Liver (tissue), 9 donors: ENCODE results near the gene FRG2. TPM values are rescaled to one million over a fixed set of nuclear protein-coding genes. Genes with fewer than 3 reads are reported as not detected.

ENCODE experiments used
- DNase-seq: peaks from one replicate; pipeline ENCODE4 v3.0.0-alpha.2; 2017; ENCODE audit warnings: low spot score
- H3K27ac ChIP-seq, 2 donors: one replicate each; pipeline ENCODE4 v1.7.0; 2013; ENCODE audit warnings: inconsistent platforms in 2 of 2, low read length in 2 of 2, control low read depth in 1 of 2, low read depth in 1 of 2, mild to moderate bottlenecking in 1 of 2
- H3K27me3 ChIP-seq, 4 donors: one replicate each; pipeline versions ENCODE4 v1.6.1 to v1.7.0; 2013; ENCODE audit warnings: low read length in 3 of 4, inconsistent platforms in 1 of 4, mild to moderate bottlenecking in 1 of 4, moderate library complexity in 1 of 4; ENCODE audit not compliant: control insufficient read depth in 4 of 4, insufficient read depth in 4 of 4
- H3K36me3 ChIP-seq, 4 donors: one replicate each; pipeline versions ENCODE4 v1.6.1 to v1.7.0; 2013; ENCODE audit warnings: low read length in 3 of 4, mild to moderate bottlenecking in 3 of 4, low read depth in 1 of 4, moderate library complexity in 1 of 4; ENCODE audit not compliant: control insufficient read depth in 4 of 4, insufficient read depth in 3 of 4
- H3K4me1 ChIP-seq, 4 donors: one replicate each; pipeline versions ENCODE4 v1.6.1 to v1.7.0; 2013; ENCODE audit warnings: low read length in 3 of 4, mild to moderate bottlenecking in 3 of 4, moderate library complexity in 1 of 4; ENCODE audit not compliant: control insufficient read depth in 4 of 4, insufficient read depth in 4 of 4
- H3K4me3 ChIP-seq, 3 donors: one replicate each; pipeline versions ENCODE4 v1.6.1 to v1.7.0; 2013; ENCODE audit warnings: low read length in 3 of 3, control low read depth in 1 of 3, low read depth in 1 of 3, mild to moderate bottlenecking in 1 of 3
- H3K9ac ChIP-seq, 2 donors: one replicate each; pipeline ENCODE4 v1.7.0; 2013; ENCODE audit warnings: low read length in 2 of 2, mild to moderate bottlenecking in 2 of 2, moderate library complexity in 2 of 2, control low read depth in 1 of 2, low read depth in 1 of 2
- H3K9me3 ChIP-seq, 4 donors: one replicate each; pipeline versions ENCODE4 v1.6.1 to v1.7.0; 2013; ENCODE audit warnings: low read length in 3 of 4; ENCODE audit not compliant: control insufficient read depth in 4 of 4
- EGR1 ChIP-seq, 2 donors: IDR thresholded peaks; 2 replicates each; pipeline ENCODE4 v1.6.1; 2016 to 2018; ENCODE audit warnings: antibody characterized with exemption in 2 of 2, low read depth in 2 of 2
- FOXA1 ChIP-seq: IDR thresholded peaks from 2 replicates; pipeline ENCODE4 v1.6.1; 2016; ENCODE audit warnings: antibody characterized with exemption
- FOXA2 ChIP-seq: IDR thresholded peaks from 2 replicates; pipeline ENCODE4 v1.6.1; 2016; ENCODE audit warnings: antibody characterized with exemption
- GABPA ChIP-seq, 2 donors: IDR thresholded peaks in 1 of 2; conservative IDR thresholded peaks in 1 of 2; 2 replicates each; pipeline ENCODE4 v1.6.1; 2016; ENCODE audit warnings: antibody characterized with exemption in 2 of 2, mild to moderate bottlenecking in 1 of 2, moderate library complexity in 1 of 2
- HNF4A ChIP-seq, 2 donors: conservative IDR thresholded peaks; 2 replicates each; pipeline ENCODE4 v1.6.1; 2016; ENCODE audit warnings: antibody characterized with exemption in 2 of 2, mild to moderate bottlenecking in 2 of 2
- HNF4G ChIP-seq: IDR thresholded peaks from 2 replicates; pipeline ENCODE4 v1.6.1; 2016; ENCODE audit warnings: antibody characterized with exemption
- NR2F2 ChIP-seq: IDR thresholded peaks from 2 replicates; pipeline ENCODE4 v1.6.1; 2016; ENCODE audit warnings: antibody characterized with exemption
- RAD21 ChIP-seq, 2 donors: IDR thresholded peaks; 2 replicates each; pipeline ENCODE4 v1.6.1; 2016; ENCODE audit warnings: antibody characterized with exemption in 2 of 2, mild to moderate bottlenecking in 2 of 2
- RXRA ChIP-seq, 2 donors: IDR thresholded peaks; 2 replicates each; pipeline ENCODE4 v1.6.1; 2017 to 2018; ENCODE audit warnings: antibody characterized with exemption in 2 of 2, mild to moderate bottlenecking in 1 of 2
- YY1 ChIP-seq: IDR thresholded peaks from 2 replicates; pipeline ENCODE4 v1.6.1; 2016; ENCODE audit warnings: antibody characterized with exemption, mild to moderate bottlenecking
- WGBS: extraction: QIAGEN DNeasy Blood & Tissue Kit; methylation state at CpG from one replicate; pipeline ENCODE4 v1.1.7; 2013; 5-methylcytosine and 5-hydroxymethylcytosine counted together
- polyA plus RNA-seq, 2 donors: library from polyadenylated mRNA; stranded (reverse) in 1 of 2; unstranded in 1 of 2; fragments of 200-250 nt in 1 of 2; fragments of >200 nt in 1 of 2; fragmentation: Nextera tagmentation in 1 of 2; extraction: Ambion mirVana in 1 of 2; gene quantifications; one replicate each; pipeline versions ENCODE4 v1.2.1 to v1.2.3, GENCODE V29; 2013 to 2015
- total RNA-seq, 2 donors: library from RNA; depleted of rRNA; stranded (reverse); fragments of >200 nt; gene quantifications; one replicate each; pipeline ENCODE4 v1.2.3, GENCODE V29; 2014
- TF ChIP-seq, protein P1 (sequence below): IDR thresholded peaks from 2 replicates; pipeline ENCODE4 v1.6.1; 2016; ENCODE audit warnings: antibody characterized with exemption
- TF ChIP-seq, protein P2 (sequence below): IDR thresholded peaks from 2 replicates; pipeline ENCODE4 v1.6.1; 2016; ENCODE audit warnings: antibody characterized with exemption
- TF ChIP-seq, protein P3 (sequence below): fragments of 150-350 bp; IDR thresholded peaks from 2 replicates; pipeline ENCODE4 v1.5.1; 2017; ENCODE audit warnings: improper control_type of control experiment, low read depth, low read length; ENCODE audit not compliant: missing input control
- TF ChIP-seq, protein P4 (sequence below): IDR thresholded peaks from 2 replicates; pipeline ENCODE4 v1.6.1; 2016; ENCODE audit warnings: antibody characterized with exemption, mild to moderate bottlenecking
- TF ChIP-seq, protein P5 (sequence below): IDR thresholded peaks from 2 replicates; pipeline ENCODE4 v1.6.1; 2016; ENCODE audit warnings: antibody characterized with exemption
- donor health status: healthy.
- donor health status: healthy.
- donor health status: healthy.
- donor health status: healthy.
- donor health status: healthy.

FRG2 gene
- total and polyA plus RNA-seq, 4 donors = not detected

DNA sequence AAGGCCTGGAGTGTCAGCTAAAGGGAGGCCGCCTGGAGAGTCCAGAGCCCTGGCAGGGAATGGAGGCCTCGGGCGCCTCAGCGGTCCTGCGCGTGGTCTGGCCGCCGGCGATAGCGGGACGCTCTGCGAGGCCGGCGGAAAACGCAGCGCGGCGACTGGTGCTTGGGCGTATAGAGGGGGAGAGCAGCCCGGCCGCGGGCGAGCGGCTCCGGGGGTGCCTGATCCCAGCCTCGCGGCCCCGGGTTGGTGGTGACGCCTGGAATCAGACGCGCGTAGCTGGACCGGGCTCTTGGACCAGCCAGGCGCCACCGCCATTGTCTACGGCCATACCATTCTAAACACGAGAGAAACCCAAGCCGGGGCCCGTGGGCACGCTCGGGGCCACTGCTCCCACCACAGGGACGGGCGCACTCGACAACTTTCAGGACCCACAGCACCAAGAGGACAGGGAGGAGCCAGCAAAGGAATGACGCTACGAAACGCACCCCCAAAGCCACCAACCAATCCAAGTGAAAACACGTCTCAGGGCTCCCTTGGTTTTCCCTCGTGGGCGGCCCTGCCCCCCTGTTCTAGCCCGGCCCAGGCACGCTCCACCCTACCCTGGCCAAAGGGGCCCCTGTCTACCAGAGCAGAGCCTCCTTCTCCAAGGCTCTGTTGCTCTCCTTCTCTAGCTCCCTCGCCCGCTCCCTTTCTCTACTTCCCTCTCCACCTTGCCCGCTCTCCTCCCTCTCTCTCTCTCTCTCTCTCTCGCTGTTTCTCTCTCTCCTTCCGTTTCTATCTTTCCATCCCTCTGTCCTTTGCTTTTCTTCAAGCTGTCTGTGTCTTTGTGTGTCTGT, 7.8 kb downstream of the FRG2 start:
- Histone ChIP-seq H3K36me3 (no peaks in the 10 kb centered on the region), H3K4me3 (no peak overlapping the region), H3K9me3 (no peaks in the 10 kb centered on the region), H3K9ac (no peak overlapping the region), H3K4me1 (peaks cover 2 to 21% (median 8%) of the 10 kb centered on the region in 4 donors), H3K27me3 (peaks cover 0 to 20% (median 7%) of the 10 kb centered on the region in 4 donors), H3K27ac (no peak overlapping the region)
- WGBS = 8% methylated on average over 57 of the region's 57 CpGs
- DNase-seq = no peak
- TF ChIP-seq NR2F2 = no peak
- no peak for TF ChIP-seq FOXA2
- TF ChIP-seq HNF4G = no peak
- no peak for TF ChIP-seq EGR1 (IDR thresholded peaks at IDR 0.05; ENCODE audit: low read depth in 2 of 2)
- TF ChIP-seq, protein P1, sequence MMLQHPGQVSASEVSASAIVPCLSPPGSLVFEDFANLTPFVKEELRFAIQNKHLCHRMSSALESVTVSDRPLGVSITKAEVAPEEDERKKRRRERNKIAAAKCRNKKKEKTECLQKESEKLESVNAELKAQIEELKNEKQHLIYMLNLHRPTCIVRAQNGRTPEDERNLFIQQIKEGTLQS = no peak
- TF ChIP-seq, protein P2, sequence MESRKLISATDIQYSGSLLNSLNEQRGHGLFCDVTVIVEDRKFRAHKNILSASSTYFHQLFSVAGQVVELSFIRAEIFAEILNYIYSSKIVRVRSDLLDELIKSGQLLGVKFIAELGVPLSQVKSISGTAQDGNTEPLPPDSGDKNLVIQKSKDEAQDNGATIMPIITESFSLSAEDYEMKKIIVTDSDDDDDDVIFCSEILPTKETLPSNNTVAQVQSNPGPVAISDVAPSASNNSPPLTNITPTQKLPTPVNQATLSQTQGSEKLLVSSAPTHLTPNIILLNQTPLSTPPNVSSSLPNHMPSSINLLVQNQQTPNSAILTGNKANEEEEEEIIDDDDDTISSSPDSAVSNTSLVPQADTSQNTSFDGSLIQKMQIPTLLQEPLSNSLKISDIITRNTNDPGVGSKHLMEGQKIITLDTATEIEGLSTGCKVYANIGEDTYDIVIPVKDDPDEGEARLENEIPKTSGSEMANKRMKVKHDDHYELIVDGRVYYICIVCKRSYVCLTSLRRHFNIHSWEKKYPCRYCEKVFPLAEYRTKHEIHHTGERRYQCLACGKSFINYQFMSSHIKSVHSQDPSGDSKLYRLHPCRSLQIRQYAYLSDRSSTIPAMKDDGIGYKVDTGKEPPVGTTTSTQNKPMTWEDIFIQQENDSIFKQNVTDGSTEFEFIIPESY = no peak
- TF ChIP-seq HNF4A (conservative IDR thresholded peaks at IDR 0.05) = no peak
- TF ChIP-seq, protein P3, sequence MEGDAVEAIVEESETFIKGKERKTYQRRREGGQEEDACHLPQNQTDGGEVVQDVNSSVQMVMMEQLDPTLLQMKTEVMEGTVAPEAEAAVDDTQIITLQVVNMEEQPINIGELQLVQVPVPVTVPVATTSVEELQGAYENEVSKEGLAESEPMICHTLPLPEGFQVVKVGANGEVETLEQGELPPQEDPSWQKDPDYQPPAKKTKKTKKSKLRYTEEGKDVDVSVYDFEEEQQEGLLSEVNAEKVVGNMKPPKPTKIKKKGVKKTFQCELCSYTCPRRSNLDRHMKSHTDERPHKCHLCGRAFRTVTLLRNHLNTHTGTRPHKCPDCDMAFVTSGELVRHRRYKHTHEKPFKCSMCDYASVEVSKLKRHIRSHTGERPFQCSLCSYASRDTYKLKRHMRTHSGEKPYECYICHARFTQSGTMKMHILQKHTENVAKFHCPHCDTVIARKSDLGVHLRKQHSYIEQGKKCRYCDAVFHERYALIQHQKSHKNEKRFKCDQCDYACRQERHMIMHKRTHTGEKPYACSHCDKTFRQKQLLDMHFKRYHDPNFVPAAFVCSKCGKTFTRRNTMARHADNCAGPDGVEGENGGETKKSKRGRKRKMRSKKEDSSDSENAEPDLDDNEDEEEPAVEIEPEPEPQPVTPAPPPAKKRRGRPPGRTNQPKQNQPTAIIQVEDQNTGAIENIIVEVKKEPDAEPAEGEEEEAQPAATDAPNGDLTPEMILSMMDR = no peak
- TF ChIP-seq, protein P4, sequence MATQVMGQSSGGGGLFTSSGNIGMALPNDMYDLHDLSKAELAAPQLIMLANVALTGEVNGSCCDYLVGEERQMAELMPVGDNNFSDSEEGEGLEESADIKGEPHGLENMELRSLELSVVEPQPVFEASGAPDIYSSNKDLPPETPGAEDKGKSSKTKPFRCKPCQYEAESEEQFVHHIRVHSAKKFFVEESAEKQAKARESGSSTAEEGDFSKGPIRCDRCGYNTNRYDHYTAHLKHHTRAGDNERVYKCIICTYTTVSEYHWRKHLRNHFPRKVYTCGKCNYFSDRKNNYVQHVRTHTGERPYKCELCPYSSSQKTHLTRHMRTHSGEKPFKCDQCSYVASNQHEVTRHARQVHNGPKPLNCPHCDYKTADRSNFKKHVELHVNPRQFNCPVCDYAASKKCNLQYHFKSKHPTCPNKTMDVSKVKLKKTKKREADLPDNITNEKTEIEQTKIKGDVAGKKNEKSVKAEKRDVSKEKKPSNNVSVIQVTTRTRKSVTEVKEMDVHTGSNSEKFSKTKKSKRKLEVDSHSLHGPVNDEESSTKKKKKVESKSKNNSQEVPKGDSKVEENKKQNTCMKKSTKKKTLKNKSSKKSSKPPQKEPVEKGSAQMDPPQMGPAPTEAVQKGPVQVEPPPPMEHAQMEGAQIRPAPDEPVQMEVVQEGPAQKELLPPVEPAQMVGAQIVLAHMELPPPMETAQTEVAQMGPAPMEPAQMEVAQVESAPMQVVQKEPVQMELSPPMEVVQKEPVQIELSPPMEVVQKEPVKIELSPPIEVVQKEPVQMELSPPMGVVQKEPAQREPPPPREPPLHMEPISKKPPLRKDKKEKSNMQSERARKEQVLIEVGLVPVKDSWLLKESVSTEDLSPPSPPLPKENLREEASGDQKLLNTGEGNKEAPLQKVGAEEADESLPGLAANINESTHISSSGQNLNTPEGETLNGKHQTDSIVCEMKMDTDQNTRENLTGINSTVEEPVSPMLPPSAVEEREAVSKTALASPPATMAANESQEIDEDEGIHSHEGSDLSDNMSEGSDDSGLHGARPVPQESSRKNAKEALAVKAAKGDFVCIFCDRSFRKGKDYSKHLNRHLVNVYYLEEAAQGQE = no peak
- TF ChIP-seq RXRA (IDR thresholded peaks at IDR 0.05) = no peak
- no peak for TF ChIP-seq RAD21 (IDR thresholded peaks at IDR 0.05)
- TF ChIP-seq FOXA1 = no peak

DNA sequence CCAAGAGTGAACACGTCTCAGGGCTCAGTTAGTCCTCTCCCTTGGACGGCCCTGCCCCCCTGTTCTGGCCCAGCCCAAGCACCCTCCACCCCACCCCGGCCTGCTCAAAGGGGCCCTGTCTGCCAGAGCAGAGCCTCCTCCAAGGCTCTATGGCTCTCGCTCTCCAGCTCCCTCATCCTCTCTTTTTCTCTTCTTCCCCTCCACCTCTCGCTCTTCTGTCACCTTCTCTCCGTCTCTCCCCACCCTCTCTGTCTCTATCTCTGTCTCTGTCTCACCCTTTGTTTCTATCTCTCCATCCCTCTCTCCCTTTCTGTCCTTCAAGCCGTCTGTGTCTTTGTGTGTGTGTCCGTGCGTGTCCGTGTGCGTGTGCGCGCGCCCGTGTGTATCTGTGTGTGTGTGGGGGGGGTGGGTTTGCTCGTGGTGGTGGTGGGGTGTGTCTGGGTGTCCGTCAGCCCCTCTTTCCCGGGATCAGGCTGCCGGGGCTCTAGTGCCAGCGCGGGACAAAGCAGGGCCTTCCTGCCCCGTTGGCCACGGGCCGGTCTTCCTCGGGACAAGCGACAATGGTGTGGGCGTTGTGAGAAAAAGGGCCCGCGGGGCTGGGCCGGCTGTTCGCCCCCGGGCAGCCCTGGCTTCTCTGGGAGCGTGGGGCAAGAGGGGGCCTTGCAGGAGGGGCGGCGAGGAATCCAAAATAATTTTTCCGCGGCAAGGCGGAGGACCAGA, 8.7 kb downstream of the FRG2 start:
- no peak for DNase-seq
- Histone ChIP-seq H3K4me3 (no peak overlapping the region), H3K4me1 (peaks cover 2 to 21% (median 8%) of the 10 kb centered on the region in 4 donors), H3K27ac (no peak overlapping the region), H3K9me3 (no peaks in the 10 kb centered on the region), H3K36me3 (no peaks in the 10 kb centered on the region), H3K27me3 (peaks cover 0 to 20% (median 7%) of the 10 kb centered on the region in 4 donors), H3K9ac (no peak overlapping the region)
- 8% methylated on average over 38 of the region's 38 CpGs for WGBS
- TF ChIP-seq, protein P5, sequence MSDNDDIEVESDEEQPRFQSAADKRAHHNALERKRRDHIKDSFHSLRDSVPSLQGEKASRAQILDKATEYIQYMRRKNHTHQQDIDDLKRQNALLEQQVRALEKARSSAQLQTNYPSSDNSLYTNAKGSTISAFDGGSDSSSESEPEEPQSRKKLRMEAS = no peak
- TF ChIP-seq NR2F2 (no peak), YY1 (no peak), FOXA1 (no peak), RXRA (IDR thresholded peaks at IDR 0.05) (no peak), HNF4G (no peak), RAD21 (IDR thresholded peaks at IDR 0.05) (no peak), FOXA2 (no peak), GABPA (IDR thresholded peaks at IDR 0.05 in 1 of 2, conservative IDR thresholded peaks at IDR 0.05 in 1 of 2) (no peak)
- TF ChIP-seq, protein P4 = no peak
- TF ChIP-seq, protein P2 = no peak
